ENCODE results near the gene GBX1. TPM values are rescaled to one million over a fixed set of nuclear protein-coding genes. Genes with fewer than 3 reads are reported as not detected.
A peak's percentile ranks its signal among the peaks of the same experiment; 100 is the strongest.

GBX1 gene
- total and polyA plus RNA-seq, 2 of the 4 experiments (the other 2 are of a cell fraction), result not detected

DNA sequence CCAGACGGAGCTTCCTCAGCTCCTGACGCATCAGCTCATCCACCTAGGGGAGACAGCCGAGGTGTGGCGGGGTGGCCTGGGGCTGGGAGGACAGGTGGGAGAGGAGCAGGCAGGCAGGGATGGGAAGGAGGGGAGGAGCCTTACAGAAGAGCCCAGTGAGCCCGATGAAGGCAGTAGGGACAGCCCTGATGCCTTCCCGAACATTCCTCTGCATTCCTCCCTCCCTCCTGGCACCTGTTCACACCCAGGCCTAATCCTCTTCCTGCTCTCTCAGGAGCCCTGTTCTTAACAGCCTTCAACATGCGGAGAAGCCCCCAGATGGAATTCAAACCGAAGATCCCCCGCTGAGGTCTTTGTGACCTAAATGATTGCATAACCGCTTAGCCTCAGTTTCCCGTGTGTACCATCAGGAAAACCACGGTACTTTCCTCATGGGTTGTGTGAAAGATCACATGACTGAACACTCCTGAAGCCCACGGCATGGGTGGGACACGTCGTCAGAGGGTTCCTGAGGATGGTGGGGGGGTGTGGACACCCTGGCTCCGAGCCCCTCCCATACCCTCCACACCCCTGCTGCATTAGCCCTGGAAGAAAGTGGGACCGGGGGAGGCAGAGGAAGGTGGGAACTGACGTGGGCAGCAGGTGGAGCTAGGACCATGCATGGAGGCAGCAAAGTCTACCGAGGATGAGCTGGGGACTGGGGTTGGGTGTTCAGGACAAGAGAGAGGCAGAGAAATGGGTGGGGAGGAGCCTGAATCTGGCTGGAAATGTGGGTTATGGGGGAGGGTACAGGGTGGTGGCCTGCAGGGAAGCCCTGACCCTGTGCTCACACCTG, 28.3 kb upstream of the GBX1 start:
- no TSS peak for BruUV-seq (replicated peaks)
- in situ Hi-C loops (cut with MboI; ENCODE audit: low sequenced_read_pairs), result no loop called here
- Histone ChIP-seq H2BK20ac (ENCODE audit: low read depth, low read length) (no peak overlapping the region), H3K9me1 (ENCODE audit: insufficient read depth, low read length) (no peaks in the 10 kb centered on the region), H3K79me1 (ENCODE audit: low read depth in 1 of 2, low read length in 2 of 2) (no peaks in the 10 kb centered on the region), H3K56ac (ENCODE audit: extremely low read depth, insufficient read depth, low read length) (no peak overlapping the region), H3K36me3 (ENCODE audit: control insufficient read depth, insufficient read depth, low read length) (no peaks in the 10 kb centered on the region), H3K4me3 (ENCODE audit: insufficient read depth, low read depth, low read length) (no peak overlapping the region), H3K14ac (replicated peaks; ENCODE audit: low read depth, low read length) (no peak overlapping the region), H3K9ac (ENCODE audit: low read depth, low read length) (no peak overlapping the region), H3K4me2 (ENCODE audit: low read depth, low read length) (no peak overlapping the region), H2AK9ac (replicated peaks; ENCODE audit: low read depth, low read length, poor library complexity) (no peak overlapping the region), H2BK120ac (ENCODE audit: low read depth, low read length) (no peak overlapping the region), H2AK5ac (ENCODE audit: low read depth, low read length) (no peak overlapping the region), H3K27ac (ENCODE audit: insufficient read depth, low read length) (no peak overlapping the region), H3K4ac (ENCODE audit: low read depth, low read length) (no peak overlapping the region), H3K27me3 (ENCODE audit: control insufficient read depth, insufficient read depth, low read length) (peaks cover 92% of the 10 kb centered on the region), H3K9me3 (ENCODE audit: control insufficient read depth, insufficient read depth, low read length) (no peaks in the 10 kb centered on the region), H3K4me1 (ENCODE audit: control insufficient read depth, insufficient read depth, low read length) (no peaks in the 10 kb centered on the region), H4K91ac (ENCODE audit: insufficient read depth, low read depth, low read length) (no peak overlapping the region), H2BK15ac (ENCODE audit: low read depth, low read length) (no peak overlapping the region), H3K23ac (ENCODE audit: low read depth, low read length) (no peak overlapping the region), H2BK5ac (ENCODE audit: low read depth, low read length, poor library complexity, severe bottlenecking) (no peak overlapping the region), H4K5ac (ENCODE audit: low read depth, low read length) (no peak overlapping the region), H4K20me1 (ENCODE audit: insufficient read depth, low read length) (no peaks in the 10 kb centered on the region), H3K18ac (ENCODE audit: low read depth, low read length) (no peak overlapping the region), H2AFZ (replicated peaks; ENCODE audit: low read length, poor library complexity) (peak overlapping the region; percentile 58), H4K8ac (ENCODE audit: low read depth in 2 of 2, low read length in 2 of 2) (no peak overlapping the region)
- 66% methylated on average over 3 of the region's 19 CpGs; no CpG with 5 or more reads in 1 of the 2 experiments for WGBS, 2 experiments (ENCODE audit: extremely low coverage in 2 of 2, insufficient read length in 1 of 2)
- DNase-seq (no peak), ATAC-seq (ENCODE audit: low read depth) (no peak)
- TF ChIP-seq, protein P1, sequence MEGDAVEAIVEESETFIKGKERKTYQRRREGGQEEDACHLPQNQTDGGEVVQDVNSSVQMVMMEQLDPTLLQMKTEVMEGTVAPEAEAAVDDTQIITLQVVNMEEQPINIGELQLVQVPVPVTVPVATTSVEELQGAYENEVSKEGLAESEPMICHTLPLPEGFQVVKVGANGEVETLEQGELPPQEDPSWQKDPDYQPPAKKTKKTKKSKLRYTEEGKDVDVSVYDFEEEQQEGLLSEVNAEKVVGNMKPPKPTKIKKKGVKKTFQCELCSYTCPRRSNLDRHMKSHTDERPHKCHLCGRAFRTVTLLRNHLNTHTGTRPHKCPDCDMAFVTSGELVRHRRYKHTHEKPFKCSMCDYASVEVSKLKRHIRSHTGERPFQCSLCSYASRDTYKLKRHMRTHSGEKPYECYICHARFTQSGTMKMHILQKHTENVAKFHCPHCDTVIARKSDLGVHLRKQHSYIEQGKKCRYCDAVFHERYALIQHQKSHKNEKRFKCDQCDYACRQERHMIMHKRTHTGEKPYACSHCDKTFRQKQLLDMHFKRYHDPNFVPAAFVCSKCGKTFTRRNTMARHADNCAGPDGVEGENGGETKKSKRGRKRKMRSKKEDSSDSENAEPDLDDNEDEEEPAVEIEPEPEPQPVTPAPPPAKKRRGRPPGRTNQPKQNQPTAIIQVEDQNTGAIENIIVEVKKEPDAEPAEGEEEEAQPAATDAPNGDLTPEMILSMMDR (conservative IDR thresholded peaks at IDR 0.05; ENCODE audit: low read depth, low read length), result no peak
- TF ChIP-seq, protein P2, sequence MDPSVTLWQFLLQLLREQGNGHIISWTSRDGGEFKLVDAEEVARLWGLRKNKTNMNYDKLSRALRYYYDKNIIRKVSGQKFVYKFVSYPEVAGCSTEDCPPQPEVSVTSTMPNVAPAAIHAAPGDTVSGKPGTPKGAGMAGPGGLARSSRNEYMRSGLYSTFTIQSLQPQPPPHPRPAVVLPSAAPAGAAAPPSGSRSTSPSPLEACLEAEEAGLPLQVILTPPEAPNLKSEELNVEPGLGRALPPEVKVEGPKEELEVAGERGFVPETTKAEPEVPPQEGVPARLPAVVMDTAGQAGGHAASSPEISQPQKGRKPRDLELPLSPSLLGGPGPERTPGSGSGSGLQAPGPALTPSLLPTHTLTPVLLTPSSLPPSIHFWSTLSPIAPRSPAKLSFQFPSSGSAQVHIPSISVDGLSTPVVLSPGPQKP (IDR thresholded peaks at IDR 0.05; ENCODE audit: borderline replicate concordance, low read depth, low read length), result no peak
- TF ChIP-seq SMC3 (IDR thresholded peaks at IDR 0.05; ENCODE audit: low read depth, low read length) (no peak), CEBPB (IDR thresholded peaks at IDR 0.05; ENCODE audit: low read depth, low read length) (no peak), CHD1 (IDR thresholded peaks at IDR 0.05; ENCODE audit: low read depth, low read length) (no peak), RAD21 (IDR thresholded peaks at IDR 0.05; ENCODE audit: low read length) (no peak), FOS (IDR thresholded peaks at IDR 0.05; ENCODE audit: low read depth, low read length) (no peak), RFX5 (IDR thresholded peaks at IDR 0.05; ENCODE audit: low read depth, low read length) (no peak), RCOR1 (IDR thresholded peaks at IDR 0.05; ENCODE audit: insufficient replicate concordance, low read length) (no peak), MAFK (IDR thresholded peaks at IDR 0.05; ENCODE audit: low read depth, low read length) (no peak)
- dilution Hi-C loops (cut with HindIII; ENCODE audit: low sequenced_read_pairs, unreplicated experiment), result no loop called here
- intact Hi-C loops (cut with micrococcal nuclease), result no loop called here
- POLR2A ChIA-PET (ENCODE audit: unreplicated experiment), result no interaction called here
- CTCF ChIA-PET, result no interaction called here
